Measurements from ENCODE around the gene IRAG1.

Gene IRAG1

GRCh38 chr11:10666556-10667520, 26.7 kb downstream of the IRAG1 start:
- FAIRE-seq: no peak

GRCh38 chr11:10664496-10664895, 29.1 kb downstream of the IRAG1 start:
- FAIRE-seq: no peak

GRCh38 chr11:10663990-10664389, 29.6 kb downstream of the IRAG1 start:
- FAIRE-seq: no peak

DNA sequence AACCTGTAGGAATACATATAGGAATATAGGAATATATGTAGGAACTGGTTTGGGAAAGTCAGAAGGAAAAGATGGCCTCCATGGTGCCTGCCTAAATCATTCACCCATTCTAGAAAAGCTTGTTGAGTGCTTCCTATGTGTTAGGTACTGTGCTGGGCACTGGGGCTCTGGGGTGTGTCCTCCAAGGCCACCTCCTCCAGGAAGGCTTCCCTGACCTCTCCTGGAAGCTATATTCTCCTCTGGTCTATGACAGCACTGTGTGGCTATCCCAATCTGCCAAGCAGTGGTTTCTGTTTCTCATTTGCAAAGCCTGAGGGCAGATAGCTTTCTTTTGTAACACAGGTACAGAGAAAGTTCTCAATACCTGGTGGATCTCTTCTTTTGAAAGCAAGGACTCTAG, 30.2 kb downstream of the IRAG1 start:
- no peak for FAIRE-seq

GRCh38 chr11:10660323-10660722, 33.2 kb downstream of the IRAG1 start:
- FAIRE-seq: no peak

DNA sequence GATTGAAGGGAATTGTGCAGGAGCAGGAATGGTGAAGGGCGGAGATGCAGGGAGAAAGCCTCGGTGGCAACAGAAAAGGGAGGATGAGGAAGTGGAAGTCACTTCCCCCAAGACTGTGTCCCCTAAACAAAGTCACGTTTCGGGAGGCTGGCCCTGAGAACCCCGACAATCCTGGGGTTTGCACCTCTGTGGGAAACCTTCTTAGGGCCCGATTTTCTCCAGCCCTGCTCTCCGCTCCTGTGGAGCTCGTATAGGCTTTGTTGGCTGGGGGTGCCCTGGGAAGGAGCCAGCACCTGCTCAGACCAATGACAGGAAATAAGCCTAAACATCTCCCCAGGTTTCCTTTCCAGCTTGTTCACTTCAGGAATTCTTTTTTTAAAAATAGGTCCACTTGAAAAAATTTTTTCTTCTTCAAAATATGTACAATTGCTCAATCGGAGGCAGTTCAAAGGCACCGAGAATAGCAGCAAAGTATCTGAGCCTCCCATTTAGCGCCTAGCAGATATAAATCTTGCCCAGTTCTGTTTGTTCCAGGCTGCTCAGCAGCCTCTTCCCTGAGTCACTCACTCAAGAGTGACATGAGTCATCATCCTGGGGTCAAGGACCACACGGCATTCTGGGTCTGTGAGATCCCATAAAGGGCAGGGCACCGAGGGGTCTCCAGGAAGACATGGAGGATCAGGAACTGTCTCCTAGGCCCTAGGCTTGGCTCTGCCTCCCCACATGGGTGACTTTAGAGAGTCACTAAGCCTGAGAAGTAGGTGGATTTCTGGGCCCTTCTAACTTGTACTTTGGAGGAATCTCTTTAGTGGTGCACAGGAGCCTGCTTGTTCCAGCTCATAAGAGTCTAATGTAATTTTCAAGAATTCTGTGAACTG, 34.0 kb downstream of the IRAG1 start:
- FAIRE-seq: no peak

- no peak for FAIRE-seq
Observed at GRCh38 chr11:10658621-10659338, 34.8 kb downstream of the IRAG1 start.

- FAIRE-seq: no peak
Observed at GRCh38 chr11:10657308-10658271, 36.0 kb downstream of the IRAG1 start.

- FAIRE-seq: no peak
Observed at GRCh38 chr11:10655943-10656576, 37.5 kb downstream of the IRAG1 start.

GRCh38 chr11:10655227-10655626, 38.3 kb downstream of the IRAG1 start:
- no peak for FAIRE-seq

GRCh38 chr11:10654811-10655150, 38.8 kb downstream of the IRAG1 start:
- no peak for FAIRE-seq

- FAIRE-seq: no peak
Observed at GRCh38 chr11:10653946-10654810, 39.4 kb downstream of the IRAG1 start.

- no peak for FAIRE-seq
Observed at GRCh38 chr11:10653261-10653660, 40.3 kb downstream of the IRAG1 start.

- FAIRE-seq: no peak
Observed at GRCh38 chr11:10651656-10652361, 41.7 kb downstream of the IRAG1 start.

DNA sequence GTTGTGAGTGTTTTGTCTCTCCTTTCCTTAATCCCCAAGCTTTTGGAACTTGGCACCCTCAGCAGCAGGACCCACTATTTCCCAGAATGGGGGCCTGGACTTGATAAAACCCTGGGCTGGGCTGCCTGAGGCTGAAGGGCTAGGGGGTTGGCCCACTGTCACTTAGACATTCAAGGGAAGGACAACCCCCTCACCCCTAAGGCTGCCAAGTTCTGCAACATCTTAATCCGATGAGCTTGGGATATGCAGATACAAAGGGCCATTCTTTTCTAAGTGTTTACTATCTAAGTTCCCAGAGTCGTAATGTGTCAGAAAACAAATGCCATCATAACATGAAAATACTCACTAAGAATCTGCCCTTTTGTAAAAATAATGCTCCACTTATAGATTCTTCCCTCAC, 42.9 kb downstream of the IRAG1 start:
- no peak for FAIRE-seq

DNA sequence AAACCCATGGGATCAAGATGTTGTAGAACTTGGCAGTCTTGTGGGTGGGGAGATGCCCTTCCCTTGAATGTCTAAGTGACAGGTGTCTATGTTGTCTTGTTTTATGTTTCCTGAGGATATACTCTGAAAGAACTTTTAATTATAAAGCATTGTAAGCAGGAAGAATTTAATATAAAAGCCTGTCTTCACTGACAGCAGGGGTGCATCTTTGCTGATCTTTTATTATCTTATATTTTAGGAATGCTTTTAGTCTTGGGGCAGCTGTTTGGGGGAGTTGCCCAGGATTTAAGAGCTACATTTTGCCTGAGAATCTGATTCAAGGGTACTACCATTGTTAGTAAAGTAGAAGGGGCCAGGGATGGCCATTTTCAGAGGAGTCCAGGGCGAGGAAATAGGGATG, 43.4 kb downstream of the IRAG1 start:
- FAIRE-seq: no peak

GRCh38 chr11:10648871-10649270, 44.7 kb downstream of the IRAG1 start:
- FAIRE-seq: no peak

GRCh38 chr11:10646681-10647355, 46.7 kb downstream of the IRAG1 start:
- no peak for FAIRE-seq

DNA sequence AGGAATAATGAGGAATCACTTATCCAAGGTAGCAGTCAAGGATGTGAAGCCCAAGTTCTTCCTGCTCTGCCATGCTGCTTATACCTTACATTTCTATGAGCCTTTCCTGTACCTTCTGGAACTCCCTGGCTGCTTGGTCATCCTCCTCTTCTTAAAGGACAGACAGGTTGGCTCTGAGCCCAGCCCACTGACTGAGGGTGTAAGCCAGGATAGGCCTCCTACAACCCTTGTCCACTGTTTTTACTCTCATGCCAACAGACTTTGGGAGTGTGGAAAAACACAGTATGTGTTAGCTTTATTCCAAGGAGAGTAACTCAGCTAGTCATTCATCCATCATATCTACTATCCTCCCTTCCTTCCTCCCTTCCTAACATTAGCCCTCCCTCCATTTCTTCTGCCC, 47.5 kb downstream of the IRAG1 start:
- FAIRE-seq: no peak

Data from islet of Langerhans (tissue), 1 donor.